ENCODE data around the gene PRCC. TPM values are rescaled to one million over a fixed set of nuclear protein-coding genes. Genes with fewer than 3 reads are reported as not detected.

PRCC gene
- polyA plus RNA-seq, 3 donors = 26.7 to 37.1 (median 29.6) TPM

- H3K27ac Mint-ChIP-seq = no peak overlapping the region
Measured at GRCh38 chr1:156767879-156768604, 707 bp downstream of the PRCC start.

More at GRCh38 chr1:156767879-156768604, 707 bp downstream of the PRCC start:
- Histone ChIP-seq H3K27me3 (ENCODE audit: control insufficient read depth in 2 of 2, insufficient read depth in 2 of 2, low read length in 2 of 2) (no peaks in the 10 kb centered on the region), H3K9ac (ENCODE audit: insufficient read depth, low read length, poor library complexity, severe bottlenecking) (peak overlapping the region; percentile 100), H2AFZ (ENCODE audit: insufficient read depth, low read depth, low read length, poor library complexity, severe bottlenecking) (peak overlapping the region; percentile 82), H3K4me3 (replicated peaks in 1 of 3; ENCODE audit: low read depth in 2 of 3, low read length in 3 of 3) (peak overlapping the region; percentile 70 to 95 (median 79)), H3K4me1 (ENCODE audit: control insufficient read depth in 1 of 2, insufficient read depth in 2 of 2, low read length in 2 of 2) (peaks cover 31 to 37% of the 10 kb centered on the region in 2 donors), H3K4me2 (replicated peaks; ENCODE audit: extremely low read depth, low read length, poor library complexity, severe bottlenecking) (peak overlapping the region; percentile 95), H3K36me3 (replicated peaks in 1 of 2; ENCODE audit: control insufficient read depth in 1 of 2, insufficient read depth in 2 of 2, low read length in 2 of 2) (peaks cover 11 to 29% of the 10 kb centered on the region in 2 donors), H3K79me2 (ENCODE audit: insufficient read depth, low read length) (peaks cover 64% of the 10 kb centered on the region), H3K27ac (ENCODE audit: low read depth in 1 of 2, low read length in 2 of 2) (peak overlapping the region; percentile 93 to 97), H4K20me1 (ENCODE audit: insufficient read depth, low read length) (peaks cover 25% of the 10 kb centered on the region), H3K9me3 (replicated peaks in 1 of 2; ENCODE audit: control insufficient read depth in 1 of 2, insufficient read depth in 1 of 2, low read length in 2 of 2) (no peaks in the 10 kb centered on the region)
- no peak overlapping the region for H3K4me3 Mint-ChIP-seq
- intact Hi-C loops (cut with micrococcal nuclease) = loop anchor here (1.0 to 5.0 kb wide), 4 partner anchors 17 to 40 kb away; partner anchors contain the start of genes HDGF (in 2 of the 2), MRPL24 (in 2 of the 2), ISG20L2 (in 1 of the 2) and METTL25B (in 1 of the 2)
- TF ChIP-seq CTCF (IDR thresholded peaks at IDR 0.05) = no peak
- H3K9me3 Mint-ChIP-seq = no peaks in the 10 kb centered on the region
- H3K36me3 Mint-ChIP-seq = peaks cover 20 to 28% of the 10 kb centered on the region in 2 donors
- peaks cover 33% of the 10 kb centered on the region for H3K4me1 Mint-ChIP-seq
- H3K27me3 Mint-ChIP-seq (ENCODE audit: low read depth in 3 of 3) = peaks cover 0 to 2% (median 0%) of the 10 kb centered on the region in 3 donors
- DNase-seq = peak in 2 of 3 donors; percentile 54 to 83
- WGBS (ENCODE audit: insufficient coverage) = 4% methylated on average over 10 of the region's 31 CpGs
